Activated T-cell treated with anti-CD3 and anti-CD28 coated beads for 4 hours (primary cell): ENCODE data around the gene PLCB2.
A peak's percentile ranks its signal among the peaks of the same experiment; 100 is the strongest.

Experiments
- DNase-seq: peaks from one replicate; pipeline ENCODE4 v3.0.0-alpha.2; 2020

PLCB2 gene

DNA sequence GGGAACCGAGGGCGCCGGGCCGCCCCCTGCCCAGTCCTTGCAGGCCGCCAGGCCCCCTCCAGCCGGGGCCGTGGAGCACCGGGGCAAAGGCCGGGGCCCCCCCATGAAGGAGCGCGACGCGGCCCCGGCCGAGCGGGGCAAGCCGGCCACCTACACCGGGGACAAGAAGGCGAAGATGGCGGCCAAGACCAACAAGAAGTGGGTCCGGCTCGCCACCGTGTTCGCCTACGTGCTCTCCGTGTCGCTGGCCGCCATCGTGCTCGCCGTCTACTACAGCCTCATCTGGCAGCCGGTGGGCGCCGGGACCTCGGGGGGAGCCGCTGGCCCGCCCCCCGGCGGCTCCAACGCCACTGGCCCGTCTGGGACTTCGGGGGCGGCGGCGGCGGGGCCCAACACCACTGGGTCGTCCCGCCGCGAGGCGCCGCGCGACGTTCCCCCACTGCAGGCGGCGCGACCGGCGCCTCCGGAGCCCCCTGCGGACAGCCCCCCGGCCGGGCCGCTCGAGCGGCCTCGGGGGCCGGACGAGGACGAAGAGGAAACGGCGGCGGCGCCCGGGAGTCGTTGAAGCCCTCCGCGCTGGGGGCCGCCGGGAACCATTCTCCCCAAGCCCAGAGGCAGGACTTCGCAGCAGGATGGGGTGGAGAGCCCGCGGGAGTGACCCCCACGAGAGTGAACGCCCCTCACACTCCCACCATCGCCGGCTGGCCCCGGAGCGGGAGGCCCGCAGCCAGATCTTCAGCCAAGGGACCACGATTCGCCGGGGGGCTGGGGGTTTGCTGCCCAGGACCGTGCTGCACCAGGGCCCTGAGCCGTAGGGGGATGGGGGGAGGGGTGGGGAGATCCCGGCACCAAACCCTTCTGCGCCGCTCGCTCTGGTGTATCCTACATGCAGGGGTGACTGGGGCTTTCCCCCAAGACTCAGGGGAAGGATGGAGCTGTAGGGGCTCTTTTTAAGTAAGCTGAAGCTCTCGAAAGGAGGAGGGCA lies 16.5 kb upstream of the PLCB2 start:
- DNase-seq: no peak

DNA sequence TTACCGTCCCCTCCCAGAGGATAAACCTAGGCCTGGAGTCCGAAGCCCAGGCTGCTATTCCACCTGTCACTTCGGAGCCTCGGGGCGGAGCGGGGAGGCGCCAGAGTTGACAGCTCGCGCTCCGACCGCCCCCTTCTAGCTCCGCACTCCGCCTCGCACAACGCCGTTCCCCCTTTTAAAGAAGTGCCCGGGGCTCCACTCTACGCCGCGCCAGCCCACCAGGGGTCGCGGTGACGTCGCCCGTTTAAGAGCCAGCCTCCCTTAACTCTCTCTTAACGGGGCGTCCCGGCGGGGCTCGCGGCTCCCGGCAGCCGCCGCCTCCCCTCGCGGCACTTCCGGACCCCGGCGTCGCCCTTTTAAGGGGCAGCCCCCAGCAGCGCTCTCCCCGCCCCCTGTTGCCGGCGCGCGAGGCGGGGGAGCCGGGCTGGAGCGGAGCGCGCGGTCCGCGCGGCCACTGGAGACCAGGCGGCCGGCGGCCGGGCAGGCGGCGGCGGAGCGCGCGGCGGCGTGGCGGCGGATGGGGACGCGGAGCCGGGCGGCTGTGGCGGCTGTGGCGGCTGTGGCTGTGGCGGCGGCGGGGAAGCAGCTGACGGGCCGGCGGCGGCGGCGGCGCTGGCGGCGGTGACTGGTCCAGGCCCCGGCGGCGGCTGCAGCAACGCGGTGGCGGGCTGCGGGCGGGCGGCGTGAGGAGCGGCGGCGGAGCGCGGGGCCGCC lies 15.7 kb upstream of the PLCB2 start, which contains the start of gene INAFM2:
Gene INAFM2 (plus strand): TSS at position 454 of the 714 bp plus-strand sequence. CDS start 364 bp downstream, outside the sequence.
- DNase-seq: peak; percentile 83

DNA sequence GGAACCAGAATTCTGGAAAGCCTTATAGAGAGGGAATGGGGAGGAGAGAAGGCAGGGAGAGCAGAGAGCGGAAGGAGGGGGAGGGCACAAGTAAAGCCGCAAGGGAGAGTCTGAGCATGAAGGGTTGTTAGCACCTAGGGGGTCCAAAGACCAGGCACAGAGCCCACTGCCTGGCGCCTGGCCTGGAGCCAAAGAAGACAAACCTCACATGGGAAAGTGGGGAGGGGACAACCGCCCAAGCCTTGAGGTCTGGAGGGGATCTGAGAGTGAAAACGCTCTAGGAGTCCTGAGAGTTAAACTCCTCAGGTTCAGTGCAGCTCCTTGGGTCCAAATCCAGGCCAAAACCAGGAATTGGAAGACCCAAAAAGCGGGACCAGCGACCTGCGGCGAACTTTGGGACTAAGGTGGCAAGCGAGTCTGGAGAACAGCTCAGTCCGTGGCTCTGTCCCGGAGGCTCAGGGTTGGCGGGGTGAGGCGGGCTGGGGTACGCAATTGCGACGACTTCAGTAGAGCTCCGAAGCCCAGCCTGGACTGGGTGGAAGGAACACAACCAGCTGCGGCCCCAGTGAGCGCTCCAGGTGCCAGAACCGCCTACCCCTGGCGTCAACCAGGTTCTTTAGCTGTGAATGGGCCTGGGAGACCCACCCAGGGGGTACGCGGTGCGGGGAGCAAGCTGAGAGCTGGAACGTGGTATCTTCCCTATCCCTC lies 14.9 kb upstream of the PLCB2 start:
- DNase-seq: no peak

DNA sequence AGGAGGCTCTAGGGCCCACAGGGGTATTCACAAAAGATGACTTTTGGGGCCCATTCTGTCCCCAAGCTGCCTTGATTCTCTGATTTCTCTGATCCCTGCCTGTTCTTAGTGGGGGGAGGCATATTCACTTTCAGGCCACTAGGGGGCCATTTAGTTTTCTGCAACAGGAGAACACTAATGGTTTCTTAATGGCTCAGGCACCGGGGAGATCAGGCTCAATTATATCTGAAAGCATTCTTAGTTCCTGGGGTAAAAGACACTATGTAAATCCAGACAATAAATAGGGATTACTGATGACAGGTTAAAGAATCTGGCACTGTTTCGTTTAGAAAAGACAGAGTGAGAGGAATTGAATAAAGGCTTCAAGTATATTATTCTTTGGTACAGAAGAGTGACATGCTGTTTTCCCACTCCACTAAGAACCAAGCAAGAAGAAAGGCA lies 13.2 kb upstream of the PLCB2 start:
- DNase-seq: peak; percentile 49

DNA sequence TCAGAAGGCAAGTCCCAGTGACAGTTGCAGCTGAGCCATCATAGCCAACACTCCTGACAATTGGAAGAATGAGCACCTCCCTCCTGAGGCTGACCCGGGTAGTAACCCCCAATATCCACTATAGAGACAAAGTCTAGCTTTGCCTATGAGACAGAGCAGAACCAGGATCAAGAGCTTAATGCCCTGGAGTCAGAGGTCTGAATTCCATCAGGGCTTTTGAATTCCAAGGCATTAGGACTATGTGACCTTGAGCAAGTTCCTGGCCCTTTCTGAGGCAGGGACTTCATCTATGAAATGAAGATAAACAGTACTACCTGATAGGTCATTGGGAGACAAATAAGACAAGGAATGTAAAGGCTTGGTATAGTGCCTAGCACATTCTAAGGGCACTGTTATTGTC lies 12.7 kb upstream of the PLCB2 start:
- DNase-seq: no peak

DNA sequence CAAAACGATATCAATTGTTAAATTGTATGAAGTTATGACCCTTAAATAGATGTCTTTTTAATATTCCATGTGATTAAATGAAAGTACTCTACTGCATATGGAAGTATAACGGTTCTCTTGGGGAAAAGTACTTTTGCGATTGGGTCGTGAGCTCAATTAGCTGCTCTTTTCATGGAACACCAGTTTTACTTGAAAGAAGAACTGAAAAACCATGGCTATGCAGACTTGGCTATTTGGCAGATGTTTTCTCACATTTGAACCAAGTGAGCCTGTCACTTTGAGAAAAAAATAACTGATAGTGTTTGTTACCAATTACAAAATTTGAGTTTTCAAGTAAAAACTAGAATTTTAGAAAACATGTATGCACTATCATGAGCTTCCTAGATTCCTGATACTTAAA lies 9.8 kb upstream of the PLCB2 start:
- DNase-seq: no peak

DNA sequence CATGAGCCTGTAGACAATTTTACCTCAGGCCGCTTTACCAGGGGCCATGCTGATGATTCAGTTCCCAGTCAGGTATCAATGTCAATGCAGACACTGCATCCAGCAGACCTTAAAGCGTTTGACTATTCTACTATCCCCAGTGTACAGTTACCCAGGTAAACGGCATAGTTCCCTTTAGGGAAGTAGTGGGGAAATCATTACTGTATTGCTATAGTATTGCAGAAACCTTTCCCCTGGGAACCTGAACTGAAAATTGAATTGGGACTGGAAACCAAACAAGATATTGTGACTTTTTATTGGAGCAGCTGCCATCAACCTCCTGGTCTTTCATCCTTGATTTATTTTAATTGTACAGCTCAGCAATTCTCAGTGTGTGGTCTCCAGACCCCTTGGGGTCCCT lies 9.2 kb upstream of the PLCB2 start:
- no peak for DNase-seq

DNA sequence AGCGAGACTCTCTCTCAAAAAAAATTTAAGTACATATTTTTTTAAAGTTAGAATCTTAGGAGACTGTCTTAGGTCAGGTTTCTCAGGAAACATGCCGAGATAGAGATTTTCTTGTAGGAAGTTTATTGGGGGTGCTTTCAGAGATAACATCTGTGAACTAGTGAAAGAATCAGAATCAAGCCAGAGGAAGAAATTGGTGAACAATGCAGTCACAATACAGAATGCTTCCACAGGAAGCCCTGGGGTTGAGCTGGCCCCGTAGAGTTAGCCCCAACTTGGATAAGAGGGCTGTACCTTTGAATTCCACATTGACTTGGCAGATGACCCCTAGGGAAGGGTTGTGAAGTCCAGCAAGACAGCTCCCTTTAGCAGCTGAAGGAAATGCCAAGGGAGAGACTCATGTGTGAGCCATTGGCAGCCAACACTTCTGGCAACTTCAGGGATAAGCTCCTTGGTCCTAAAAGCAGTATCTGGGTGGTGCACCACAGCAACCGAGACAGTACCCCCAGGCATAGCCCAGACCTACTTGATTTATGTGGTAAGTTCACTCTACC lies 7.1 kb upstream of the PLCB2 start:
- DNase-seq: no peak

DNA sequence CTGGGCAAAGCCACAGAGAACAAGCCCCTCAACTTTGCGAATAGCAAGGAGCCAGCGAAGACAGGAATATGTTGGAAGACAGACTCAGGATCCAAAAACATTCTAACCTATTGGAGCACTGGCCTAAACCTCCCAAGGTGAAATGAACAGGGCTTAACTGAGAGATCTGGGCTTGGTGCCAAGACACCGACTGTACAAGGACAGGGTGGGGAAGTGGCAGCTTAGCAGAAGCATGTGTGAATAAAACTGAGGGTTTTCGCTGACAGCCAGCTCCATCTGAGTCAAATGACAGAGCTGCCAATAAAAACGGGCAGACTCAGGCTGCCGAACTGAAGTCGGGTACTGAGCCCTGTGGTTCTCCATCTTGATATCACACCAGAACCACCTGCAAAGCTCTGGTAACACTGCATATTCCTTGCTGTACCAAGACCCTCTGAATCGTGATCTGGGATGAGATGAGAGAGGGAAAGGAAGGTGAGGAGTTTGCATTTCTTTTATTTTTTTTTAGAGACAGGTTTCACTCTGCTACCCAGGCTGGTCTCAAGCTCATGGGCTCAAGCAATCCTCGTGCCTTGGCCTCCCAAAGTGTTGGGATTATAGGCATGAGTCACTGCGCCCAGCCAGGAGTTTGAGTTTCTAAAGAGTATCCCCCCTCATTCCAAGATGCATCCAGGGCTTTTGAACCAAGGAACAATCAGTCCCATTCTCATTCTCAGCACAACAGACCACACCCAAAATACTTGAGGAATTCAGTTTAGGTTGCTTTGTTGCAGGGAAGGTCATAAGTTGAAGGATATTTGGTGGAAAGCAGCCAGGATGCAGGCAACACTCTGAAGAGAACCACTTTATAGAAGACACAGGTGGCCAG lies 6.0 kb upstream of the PLCB2 start:
- no peak for DNase-seq

DNA sequence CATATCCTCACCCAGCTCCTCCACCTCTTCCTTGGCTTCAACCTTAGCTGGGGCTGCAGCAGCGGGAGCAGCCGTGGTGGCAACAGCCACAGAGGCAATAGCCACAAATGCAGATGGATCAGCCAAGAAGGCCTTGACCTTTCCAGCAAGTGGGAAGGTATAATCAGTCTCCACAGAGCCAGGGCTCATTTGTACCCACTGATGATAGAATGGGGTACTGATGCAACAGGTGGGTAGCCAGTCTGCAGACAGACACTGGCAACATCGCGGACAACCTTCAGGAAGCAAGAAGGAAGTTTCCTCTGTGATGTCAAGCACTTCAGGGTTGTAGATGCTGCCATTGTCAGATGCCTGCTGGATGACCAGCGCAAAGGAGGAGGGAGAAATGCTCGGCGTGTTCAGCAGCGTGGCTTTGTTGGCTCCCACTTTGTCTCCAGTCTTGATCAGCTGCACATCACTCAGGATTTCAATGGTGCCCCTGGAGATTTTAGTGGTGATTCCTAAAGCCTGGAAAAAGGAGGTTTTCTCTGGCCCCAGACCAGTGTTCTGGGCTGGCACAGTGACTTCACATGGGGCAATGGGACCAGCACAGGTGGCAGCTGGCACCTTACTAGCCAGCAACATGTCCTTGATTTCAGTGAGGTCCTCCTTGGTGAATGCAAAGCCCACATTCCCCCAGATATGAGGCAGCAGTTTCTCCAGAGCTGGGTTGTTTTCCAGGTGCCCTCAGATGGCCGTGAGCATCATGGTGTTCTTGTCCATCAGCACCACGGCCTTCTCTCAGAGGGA lies 4.8 kb upstream of the PLCB2 start:
- DNase-seq: no peak

DNA sequence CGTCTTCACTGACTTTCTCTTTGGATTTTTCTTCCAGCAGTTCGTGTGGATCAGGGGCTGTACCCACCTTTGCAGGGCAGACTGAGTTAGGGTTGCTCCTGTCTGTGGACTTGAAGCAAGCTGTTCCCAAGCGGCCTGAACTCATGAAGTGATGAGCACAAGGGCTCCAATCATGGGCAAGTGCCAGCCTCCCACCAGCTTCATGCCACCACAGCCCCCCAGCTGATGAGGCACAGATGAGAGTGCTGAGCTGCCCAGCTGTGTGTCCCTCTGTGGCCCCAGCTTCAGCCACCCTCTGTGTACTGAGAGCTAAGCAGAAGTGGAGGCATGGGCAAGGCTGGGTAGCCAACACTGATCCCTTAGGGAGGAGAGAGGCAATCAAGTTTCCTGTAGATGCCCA lies 3.3 kb upstream of the PLCB2 start:
- no peak for DNase-seq

DNA sequence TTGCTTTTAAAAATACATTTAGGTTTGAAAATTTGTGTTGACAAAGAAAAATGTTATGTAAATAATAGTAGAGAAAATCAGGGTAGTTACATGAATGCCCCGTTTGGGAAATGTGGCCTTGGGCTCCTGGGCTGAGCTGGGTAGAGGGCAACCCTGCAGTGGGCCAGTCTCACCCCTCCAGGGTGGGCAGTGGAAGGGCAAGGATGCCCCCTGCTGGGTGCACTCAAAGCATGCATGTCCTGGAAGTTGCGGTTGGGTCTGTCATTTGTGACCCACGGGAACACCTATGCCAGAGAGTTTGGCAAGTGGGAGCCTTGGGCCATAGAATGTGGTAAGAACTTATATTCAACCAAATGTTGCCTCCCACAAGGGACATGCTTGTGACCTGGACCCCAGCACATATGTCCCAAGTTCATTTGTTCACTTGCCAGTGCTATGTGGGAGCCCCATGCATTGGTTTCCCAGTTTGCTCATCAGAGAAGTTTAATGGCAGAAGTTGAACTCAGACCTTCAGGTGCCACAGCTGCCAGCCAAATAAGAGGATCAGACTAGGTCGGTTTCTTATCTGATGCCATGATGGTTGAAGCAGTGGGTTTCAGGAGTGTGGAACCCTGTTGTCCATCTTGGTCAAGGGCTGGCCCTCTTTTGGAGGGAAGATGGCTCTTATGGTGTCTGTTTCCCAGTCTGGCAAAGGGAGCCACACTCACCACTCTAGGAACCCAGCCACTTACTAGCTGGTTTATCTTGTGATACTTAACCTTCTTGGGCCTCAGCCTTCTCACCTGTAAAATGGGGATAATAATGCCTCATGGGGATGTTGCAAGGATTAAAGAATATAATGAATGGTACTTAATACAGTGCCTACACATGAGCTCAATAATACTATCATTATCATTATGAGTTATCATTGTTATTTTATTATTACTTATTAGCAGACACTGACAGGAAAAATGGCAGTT lies 2.5 kb upstream of the PLCB2 start:
- DNase-seq: peak; percentile 38

DNA sequence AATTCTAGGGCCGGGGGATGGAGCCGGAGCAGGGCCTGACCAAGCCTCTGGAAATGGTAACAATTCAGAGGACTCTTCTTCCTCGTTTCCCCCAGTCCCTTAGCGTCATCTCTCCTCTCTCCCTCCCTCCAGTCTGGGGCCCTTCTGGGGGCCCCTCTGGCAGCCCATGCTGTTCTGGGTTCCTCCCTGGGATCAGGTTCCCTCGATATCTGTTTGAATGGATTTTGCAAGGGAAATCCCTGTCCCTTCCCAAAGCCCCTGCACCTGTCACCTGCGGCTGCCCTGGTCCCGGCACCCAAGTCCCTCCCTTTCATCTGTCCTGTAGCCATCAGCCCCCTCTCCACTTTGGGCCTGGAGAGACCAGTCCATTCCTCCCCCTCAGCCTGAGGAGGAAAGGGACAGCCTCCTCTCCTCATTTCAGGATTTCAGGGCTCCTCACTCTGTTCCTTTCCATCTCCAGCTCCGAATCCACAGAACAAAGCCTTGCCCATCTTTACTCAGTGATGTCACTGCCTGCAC lies 1.7 kb upstream of the PLCB2 start:
- no peak for DNase-seq

DNA sequence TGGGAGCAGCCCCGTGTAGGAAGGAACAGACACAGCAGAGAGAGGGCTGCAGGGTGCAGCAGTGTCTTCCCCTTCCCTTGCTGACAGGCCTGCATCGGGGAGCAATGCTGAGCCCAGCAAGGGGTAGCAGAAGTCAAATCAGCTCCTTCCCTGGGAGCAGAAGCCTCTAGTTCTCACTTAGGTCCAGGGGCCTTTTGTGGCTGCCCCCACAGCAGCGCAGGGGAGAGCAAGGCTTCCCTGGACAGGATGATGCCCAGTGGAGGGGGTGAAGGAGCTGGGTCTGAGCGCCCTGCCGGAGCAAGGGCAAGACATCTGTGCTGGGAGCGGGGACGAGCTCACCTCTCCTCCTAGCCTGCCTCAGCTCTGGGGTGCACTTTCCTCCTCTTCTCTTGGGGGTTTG lies 827 bp downstream of the PLCB2 start:
- DNase-seq: no peak

DNA sequence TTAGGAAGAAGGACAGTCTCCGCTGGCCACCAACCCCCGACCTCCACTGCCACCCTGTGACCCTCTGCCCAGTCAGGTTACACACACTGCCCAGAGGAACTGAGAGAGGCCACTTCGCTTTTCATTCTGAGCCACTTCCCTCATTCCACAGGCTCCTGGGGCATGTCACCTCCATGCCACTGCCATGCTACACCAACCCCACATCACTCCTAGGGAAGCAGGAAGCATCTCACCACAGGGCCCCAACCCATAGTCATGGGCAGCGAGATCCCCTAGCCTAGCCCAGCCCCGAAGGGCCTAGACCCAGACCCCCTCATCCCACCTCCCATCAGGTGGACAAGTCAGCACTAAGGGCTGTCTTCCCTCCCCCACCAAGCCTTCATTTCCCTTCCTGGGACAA lies 1.4 kb downstream of the PLCB2 start:
- DNase-seq: no peak

DNA sequence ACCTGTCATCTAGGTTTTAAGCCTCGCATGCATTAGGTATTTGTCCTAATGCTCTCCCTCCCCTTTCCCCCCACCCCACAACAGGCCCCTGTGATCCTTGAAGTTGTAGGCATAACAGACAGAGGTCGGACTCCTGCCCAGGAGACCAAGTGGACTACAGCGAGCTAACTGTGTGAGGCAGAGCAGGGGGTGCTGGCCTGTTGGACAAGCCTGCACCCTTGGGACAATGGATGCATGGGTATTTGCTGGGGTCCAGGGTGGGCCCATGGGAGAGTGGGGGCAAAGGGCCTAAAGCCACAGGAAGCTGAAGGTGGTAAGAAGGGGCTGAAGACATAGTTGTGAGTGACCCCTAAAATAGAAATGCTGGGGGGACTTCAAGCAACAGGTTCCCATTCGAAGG lies 2.5 kb downstream of the PLCB2 start:
- DNase-seq: no peak

DNA sequence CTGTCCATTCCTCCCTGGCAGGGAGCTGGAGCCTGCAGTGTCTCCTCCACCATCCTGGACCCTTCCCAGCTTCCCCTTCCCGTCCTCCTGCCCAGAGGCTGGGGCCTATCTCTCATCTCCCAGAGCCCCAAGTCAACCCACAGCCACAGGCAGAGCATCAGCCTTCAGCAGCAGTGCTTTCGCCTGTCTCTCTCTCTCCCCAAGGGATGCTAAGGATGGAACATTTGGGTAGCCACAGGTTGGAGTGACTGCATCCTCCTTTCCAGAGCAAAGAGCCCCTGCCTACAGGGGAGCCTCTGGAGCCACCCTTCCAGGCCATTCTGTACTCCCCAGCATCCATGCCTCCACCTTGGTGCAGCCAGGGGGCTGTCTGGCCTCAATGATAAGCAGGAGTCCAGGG lies 4.2 kb downstream of the PLCB2 start:
- no peak for DNase-seq

DNA sequence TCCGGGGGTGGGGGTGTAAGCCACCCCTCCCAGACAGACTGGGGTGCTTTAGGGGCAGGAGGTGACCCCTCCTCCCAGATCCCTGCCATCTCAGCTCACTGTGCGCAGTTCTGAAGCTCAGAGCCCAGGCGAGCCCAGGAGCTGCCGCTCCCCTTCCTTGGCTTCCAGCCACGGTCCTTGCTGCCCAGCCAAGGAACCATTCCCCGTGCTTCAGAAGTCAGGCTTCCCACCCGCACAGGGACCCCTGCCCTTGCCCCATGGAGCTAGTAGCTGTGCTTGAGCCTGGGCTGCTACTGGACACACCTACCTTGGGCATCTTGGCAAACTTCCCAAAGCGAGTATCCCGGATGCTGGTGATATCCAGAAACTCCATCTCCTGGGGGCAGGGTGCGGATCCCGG lies 4.8 kb downstream of the PLCB2 start:
- DNase-seq: no peak

DNA sequence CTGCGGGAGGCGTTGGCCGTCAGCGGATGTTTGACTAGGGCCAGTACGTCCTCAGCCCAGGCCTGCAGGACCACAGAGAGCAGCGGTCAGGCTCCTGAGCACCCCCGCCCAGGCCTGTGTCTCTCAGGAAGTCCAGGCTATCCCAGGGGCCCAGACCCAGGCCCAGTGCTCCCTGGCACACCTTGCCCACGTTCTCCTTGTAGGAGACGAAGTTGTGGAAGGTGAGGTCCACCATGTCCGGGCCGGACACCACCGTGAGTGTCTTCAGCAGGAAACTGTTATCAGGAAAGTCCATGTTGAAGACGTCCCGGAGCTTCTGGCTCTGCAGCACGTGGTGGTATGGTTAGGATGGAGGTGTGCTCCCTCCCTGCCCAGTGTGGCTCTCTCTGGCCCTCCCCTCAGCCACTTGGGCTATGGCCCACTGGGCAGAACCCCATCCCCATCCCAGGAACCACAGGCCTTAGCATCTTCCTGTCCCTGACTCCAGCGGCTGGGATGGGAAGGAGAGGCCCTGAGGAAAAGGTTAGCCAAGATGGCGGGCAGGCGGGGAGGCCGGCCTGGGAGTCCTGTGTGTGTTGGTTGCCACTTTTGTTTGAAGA lies 5.3 kb downstream of the PLCB2 start:
- DNase-seq: no peak
